Mucosa of rectum (tissue), 2 donors: Measurements from ENCODE around the gene FBXL14.
A peak's percentile ranks its signal among the peaks of the same experiment; 100 is the strongest.

Source experiments
- H3K27ac ChIP-seq, 2 donors: one replicate each; pipeline ENCODE4 v1.7.0; 2013; ENCODE audit warnings: inconsistent platforms in 2 of 2, low read depth in 2 of 2, low read length in 2 of 2
- H3K27me3 ChIP-seq, 2 donors: one replicate each; pipeline ENCODE4 v1.7.0; 2013; ENCODE audit warnings: low read length in 2 of 2; ENCODE audit not compliant: control insufficient read depth in 2 of 2, insufficient read depth in 2 of 2
- H3K36me3 ChIP-seq, 2 donors: one replicate each; pipeline ENCODE4 v1.7.0; 2013; ENCODE audit warnings: low read length in 2 of 2; ENCODE audit not compliant: control insufficient read depth in 2 of 2, insufficient read depth in 2 of 2
- H3K4me1 ChIP-seq, 2 donors: one replicate each; pipeline ENCODE4 v1.7.0; 2013; ENCODE audit warnings: low read length in 2 of 2, mild to moderate bottlenecking in 1 of 2; ENCODE audit not compliant: control insufficient read depth in 2 of 2, insufficient read depth in 2 of 2
- H3K4me3 ChIP-seq, 2 donors: one replicate each; pipeline ENCODE4 v1.7.0; 2013; ENCODE audit warnings: low read length in 2 of 2
- H3K9ac ChIP-seq, 2 donors: one replicate each; pipeline ENCODE4 v1.7.0; 2013; ENCODE audit warnings: low read length in 2 of 2, low read depth in 1 of 2, mild to moderate bottlenecking in 1 of 2
- H3K9me3 ChIP-seq, 2 donors: one replicate each; pipeline ENCODE4 v1.7.0; 2013; ENCODE audit warnings: low read length in 2 of 2; ENCODE audit not compliant: control insufficient read depth in 2 of 2
- donor health status: healthy.
- donor health status: Normal muscosa, but diverticular disease.

Gene FBXL14

DNA sequence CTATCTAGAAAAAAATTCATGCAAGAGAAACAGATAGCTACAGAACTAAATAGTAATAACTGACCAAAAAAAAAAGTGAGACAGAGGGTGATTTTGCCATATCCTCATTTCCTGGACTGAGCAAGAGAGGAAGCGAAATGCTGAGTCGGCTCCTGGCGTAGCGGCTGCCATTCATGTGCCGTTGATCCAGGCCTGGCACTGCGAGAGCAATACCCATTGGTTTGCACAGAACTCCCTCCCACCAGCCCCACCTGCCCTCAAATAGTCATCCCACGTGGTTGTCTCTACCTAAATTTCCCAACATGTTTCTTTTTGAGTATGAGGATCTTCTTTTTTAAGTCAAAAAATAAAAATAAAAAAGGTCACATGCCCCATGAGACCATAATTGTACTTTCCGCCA is 25.2 kb upstream of the FBXL14 start:
- H3K9ac ChIP-seq, result no peak overlapping the region
- H3K36me3 ChIP-seq, result no peaks in the 10 kb centered on the region
- H3K27ac ChIP-seq, result no peak overlapping the region

DNA sequence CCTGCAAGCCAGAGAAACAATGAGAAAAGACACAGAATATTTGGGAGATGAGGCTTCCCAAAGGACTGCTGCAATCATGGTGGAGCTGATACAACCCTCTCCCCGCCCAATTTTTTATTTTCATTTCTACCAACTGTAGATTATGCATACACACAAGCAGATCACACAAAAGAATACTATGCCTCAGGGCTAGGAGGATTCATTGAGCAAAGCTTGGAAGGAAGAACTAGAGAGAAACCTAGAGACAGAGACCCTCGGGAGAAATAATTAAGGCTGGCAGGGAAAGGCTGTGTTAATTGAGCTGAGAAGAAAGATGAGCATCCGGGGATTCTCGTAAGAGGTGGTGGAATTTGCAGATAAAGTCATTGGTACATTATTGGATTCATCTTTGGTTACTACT is 24.8 kb upstream of the FBXL14 start:
- Histone ChIP-seq H3K27me3 (no peaks in the 10 kb centered on the region), H3K9ac (no peak overlapping the region), H3K9me3 (no peaks in the 10 kb centered on the region), H3K36me3 (no peaks in the 10 kb centered on the region), H3K4me1 (peaks cover 0 to 3% of the 10 kb centered on the region in 2 donors), H3K4me3 (no peak overlapping the region), H3K27ac (no peak overlapping the region)

More for the DNA sequence above, 25.2 kb upstream of the FBXL14 start:
- Histone ChIP-seq H3K27me3 (no peaks in the 10 kb centered on the region), H3K9me3 (no peaks in the 10 kb centered on the region), H3K4me1 (peaks cover 0 to 3% of the 10 kb centered on the region in 2 donors), H3K4me3 (no peak overlapping the region)

DNA sequence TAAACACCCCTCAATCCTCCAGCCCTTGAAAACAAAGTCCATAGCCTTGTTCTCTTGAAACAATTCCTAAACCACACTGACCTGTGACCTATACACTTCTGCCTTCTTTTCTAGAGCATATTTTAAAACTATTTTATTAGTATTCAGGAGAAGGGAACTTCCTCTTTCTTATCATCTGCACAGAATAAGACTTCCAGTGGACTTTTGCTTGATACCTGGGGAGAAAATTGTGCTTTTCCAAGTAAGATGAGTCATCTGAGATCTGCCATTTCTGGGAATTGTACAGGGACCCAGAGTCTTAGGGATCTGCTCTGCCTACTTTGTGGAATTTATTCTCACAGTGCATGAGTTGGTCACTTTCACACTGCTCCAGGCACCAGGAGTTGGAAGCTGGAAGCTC is 24.1 kb upstream of the FBXL14 start:
- Histone ChIP-seq H3K27me3 (no peaks in the 10 kb centered on the region), H3K27ac (no peak overlapping the region), H3K9ac (no peak overlapping the region), H3K36me3 (no peaks in the 10 kb centered on the region), H3K9me3 (no peaks in the 10 kb centered on the region), H3K4me3 (no peak overlapping the region), H3K4me1 (peaks cover 0 to 3% of the 10 kb centered on the region in 2 donors)

DNA sequence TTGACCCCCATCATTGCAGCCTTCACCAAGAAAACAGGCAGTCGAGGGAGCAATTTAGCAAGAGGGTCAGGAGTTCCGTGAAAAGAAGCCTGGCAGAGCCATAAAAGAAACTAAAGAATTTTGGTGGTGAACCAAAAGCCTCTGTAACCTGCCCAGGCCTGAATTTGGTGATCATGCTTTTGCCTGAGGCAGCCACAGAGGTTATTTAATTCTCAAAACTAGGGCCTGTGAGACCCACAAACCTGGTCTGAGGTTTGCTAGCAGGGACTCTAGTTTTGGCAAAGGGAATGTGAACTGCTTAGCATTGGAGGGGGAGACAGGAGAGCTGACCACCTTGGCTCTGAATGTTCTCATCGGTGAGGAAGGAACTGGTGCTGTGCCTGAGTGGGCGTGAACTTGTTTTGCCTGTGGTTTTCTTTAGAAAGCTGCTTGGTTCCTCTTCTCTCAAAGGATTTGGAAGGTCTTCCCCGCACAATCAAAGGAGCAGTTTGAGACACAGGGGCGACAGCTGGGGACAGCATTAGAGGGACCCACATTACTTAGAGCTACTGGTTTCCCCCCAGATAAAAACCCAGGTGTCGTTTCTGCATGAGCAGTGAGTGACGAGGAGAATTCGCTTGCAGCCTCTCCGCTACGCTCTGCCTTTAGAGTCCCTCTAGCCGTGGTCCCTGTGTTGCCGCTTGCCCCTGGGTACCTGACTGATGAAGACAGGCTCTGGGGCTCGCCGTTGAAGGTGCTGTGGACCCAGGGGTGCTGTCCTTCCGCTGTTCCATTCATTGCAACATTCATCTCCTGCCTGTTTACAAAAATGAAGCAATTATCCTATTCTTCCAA is 22.1 kb upstream of the FBXL14 start:
- Histone ChIP-seq H3K27ac (no peak overlapping the region), H3K27me3 (no peaks in the 10 kb centered on the region), H3K9ac (no peak overlapping the region), H3K4me1 (peaks cover 0 to 3% of the 10 kb centered on the region in 2 donors), H3K36me3 (no peaks in the 10 kb centered on the region), H3K9me3 (no peaks in the 10 kb centered on the region), H3K4me3 (no peak overlapping the region)

DNA sequence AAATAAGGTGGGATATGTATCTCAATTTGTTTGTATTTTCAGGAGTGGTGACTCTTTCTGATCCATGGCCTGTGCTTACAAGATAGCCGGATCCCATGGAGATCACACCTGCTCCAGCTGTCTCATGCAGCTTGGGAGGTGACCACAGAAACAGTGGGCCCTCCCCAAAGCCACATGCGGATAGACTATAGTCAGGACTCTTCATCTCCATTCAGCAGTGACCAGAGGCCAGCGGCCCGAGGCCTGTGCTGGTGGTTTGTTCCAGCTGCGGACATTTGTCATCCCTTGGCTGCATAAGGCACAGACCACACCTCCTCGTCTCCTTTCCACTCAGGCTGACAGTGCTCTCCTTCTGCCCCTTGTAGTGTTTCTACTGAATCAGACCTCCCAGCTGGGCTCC is 20.0 kb upstream of the FBXL14 start:
- no peak overlapping the region for H3K27ac ChIP-seq
- H3K9ac ChIP-seq, result no peak overlapping the region
- H3K36me3 ChIP-seq, result no peaks in the 10 kb centered on the region
- peaks cover 0 to 3% of the 10 kb centered on the region in 2 donors for H3K4me1 ChIP-seq
- H3K4me3 ChIP-seq, result no peak overlapping the region
- no peaks in the 10 kb centered on the region for H3K27me3 ChIP-seq
- no peaks in the 10 kb centered on the region for H3K9me3 ChIP-seq

DNA sequence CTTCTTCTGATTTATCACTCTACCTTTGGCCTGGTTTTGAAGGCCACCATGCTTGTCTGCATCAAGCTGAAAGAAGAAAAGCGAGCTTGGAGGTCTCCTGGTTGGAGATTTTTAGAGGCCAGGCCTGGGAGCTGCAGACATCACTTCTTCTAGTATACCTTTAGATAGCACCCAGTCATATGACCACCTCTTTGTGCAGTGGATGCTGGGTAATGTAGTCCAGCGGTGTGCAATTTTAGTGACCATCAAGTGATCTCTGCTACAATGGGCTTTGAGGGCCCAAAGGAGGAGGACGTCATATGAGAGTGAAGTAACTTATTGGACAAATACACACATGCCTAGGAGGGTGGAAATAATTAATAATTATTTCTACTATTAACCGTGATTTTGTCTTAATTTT is 19.5 kb upstream of the FBXL14 start:
- no peaks in the 10 kb centered on the region for H3K9me3 ChIP-seq
- H3K4me3 ChIP-seq, result no peak overlapping the region
- no peaks in the 10 kb centered on the region for H3K27me3 ChIP-seq
- H3K9ac ChIP-seq, result no peak overlapping the region
- H3K36me3 ChIP-seq, result no peaks in the 10 kb centered on the region
- no peak overlapping the region for H3K27ac ChIP-seq
- peaks cover 0 to 3% of the 10 kb centered on the region in 2 donors for H3K4me1 ChIP-seq

DNA sequence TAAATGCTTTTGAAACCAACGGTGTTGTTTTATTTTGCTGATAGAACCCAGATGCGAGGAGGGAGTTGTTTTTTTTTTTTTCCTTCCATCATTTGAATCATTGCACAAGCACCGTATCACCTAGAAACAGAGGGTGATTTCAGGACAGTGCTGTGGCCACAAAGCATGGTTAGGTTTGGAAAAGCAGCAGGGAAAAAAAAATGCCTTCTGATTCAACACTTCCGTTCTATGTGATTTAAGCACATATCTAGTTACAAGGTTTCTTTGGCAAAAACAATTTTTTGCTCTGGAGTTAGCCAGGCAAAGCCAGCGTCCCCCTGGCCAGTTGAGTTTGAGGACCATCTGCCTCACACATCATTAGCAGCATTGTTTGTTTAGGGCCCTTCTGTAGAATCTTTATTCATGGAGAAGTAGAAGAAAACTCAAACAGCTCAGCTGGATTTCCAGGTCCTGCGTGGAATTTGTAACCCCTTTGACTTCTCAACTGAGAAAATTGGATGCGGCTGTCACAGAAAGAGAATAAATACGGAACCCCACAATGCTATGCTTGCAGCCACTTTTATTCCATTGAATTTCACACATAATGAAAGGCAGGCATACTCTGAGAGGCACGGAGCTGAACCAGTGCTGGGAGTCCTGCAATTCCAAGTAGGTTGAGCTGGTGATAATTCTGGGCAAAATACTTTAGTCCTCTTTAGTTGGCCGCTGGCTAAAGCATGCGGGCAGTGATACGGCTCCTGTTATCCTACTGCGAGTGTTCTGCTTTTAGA is 17.6 kb upstream of the FBXL14 start:
- Histone ChIP-seq H3K27me3 (no peaks in the 10 kb centered on the region), H3K27ac (no peak overlapping the region), H3K9me3 (no peaks in the 10 kb centered on the region), H3K36me3 (no peaks in the 10 kb centered on the region), H3K9ac (no peak overlapping the region), H3K4me3 (no peak overlapping the region), H3K4me1 (peaks cover 0 to 3% of the 10 kb centered on the region in 2 donors)

DNA sequence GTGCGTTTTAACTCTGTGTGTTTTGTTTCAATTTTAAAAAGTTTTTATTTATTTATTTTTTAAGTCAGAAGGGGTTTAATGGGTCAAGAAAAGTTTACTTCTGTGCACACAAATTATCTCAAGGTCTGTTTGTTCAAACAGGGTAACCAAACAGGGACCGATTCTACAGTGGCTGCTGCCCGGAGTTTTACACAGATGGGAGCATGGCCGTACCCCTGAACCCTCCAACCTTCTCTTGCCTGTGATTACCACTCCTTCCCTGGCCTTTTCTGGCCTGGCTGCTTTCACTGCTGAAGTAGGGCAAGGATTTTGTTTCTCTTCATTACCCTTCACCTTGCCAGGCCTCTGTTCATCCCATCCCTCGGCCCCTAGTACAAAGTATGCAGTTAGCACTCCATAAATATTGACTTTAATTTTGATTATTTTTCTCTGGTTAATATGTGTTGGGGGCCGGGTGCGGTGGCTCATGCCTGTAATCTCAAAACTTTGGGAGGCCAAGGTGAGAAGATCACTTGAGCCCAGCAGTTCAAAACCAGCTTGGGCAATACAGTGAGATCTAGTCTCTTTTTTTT is 15.8 kb upstream of the FBXL14 start:
- Histone ChIP-seq H3K9me3 (no peaks in the 10 kb centered on the region), H3K4me1 (peaks cover 12 to 21% of the 10 kb centered on the region in 2 donors), H3K4me3 (no peak overlapping the region), H3K27me3 (no peaks in the 10 kb centered on the region), H3K27ac (no peak overlapping the region), H3K36me3 (no peaks in the 10 kb centered on the region), H3K9ac (no peak overlapping the region)

DNA sequence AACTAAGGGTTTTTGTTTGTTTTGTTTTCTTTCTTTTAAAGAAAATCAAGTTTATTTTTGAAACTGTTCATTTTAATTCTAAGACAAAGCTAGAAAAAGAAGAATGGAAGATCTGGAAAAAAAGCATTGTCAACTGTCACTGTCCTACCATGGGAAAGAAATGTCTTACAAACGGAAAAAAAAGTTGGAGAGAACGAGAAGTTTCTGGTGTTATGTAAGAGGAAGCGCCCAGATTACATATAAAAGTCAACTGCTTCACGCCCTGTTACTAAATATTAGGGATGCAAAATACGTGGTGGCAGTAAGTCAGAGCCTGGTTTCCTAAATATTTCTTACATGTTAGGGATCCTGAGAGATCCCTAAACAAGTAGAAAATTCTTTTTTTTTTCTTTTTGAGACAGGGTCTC is 14.3 kb upstream of the FBXL14 start:
- H3K9ac ChIP-seq, result no peak overlapping the region
- H3K9me3 ChIP-seq, result no peaks in the 10 kb centered on the region
- no peaks in the 10 kb centered on the region for H3K36me3 ChIP-seq
- peak overlapping the region in 1 of 2 donors; percentile 28 for H3K27ac ChIP-seq
- no peaks in the 10 kb centered on the region for H3K27me3 ChIP-seq
- H3K4me1 ChIP-seq, result peaks cover 15 to 23% of the 10 kb centered on the region in 2 donors
- H3K4me3 ChIP-seq, result no peak overlapping the region
